ENCODE results near the gene MYCL. TPM values are rescaled to one million over a fixed set of nuclear protein-coding genes. Genes with fewer than 3 reads are reported as not detected.

The MYCL gene
- total RNA-seq, 1 experiment from 2014 or later = 0.78 TPM

GRCh38 chr1:39854314-39854713 is 47.4 kb downstream of the MYCL start:
- BruUV-seq (replicated peaks) = no TSS peak

GRCh38 chr1:39852876-39853275 is 48.8 kb downstream of the MYCL start:
- no peak overlapping the region for H3K27ac Mint-ChIP-seq (ENCODE audit: unreplicated experiment)
- H3K9me3 Mint-ChIP-seq (ENCODE audit: low read depth, unreplicated experiment) = no peaks in the 10 kb centered on the region
- intact Hi-C loops (cut with micrococcal nuclease; ENCODE audit: unreplicated experiment) = no loop called here
- BruUV-seq (replicated peaks) = no TSS peak
- TF ChIP-seq CTCF (IDR thresholded peaks at IDR 0.05; ENCODE audit: unreplicated experiment) = no peak
- H3K36me3 Mint-ChIP-seq (ENCODE audit: insufficient read depth, unreplicated experiment) = peaks cover 4% of the 10 kb centered on the region
- peaks cover 8% of the 10 kb centered on the region for H3K4me1 Mint-ChIP-seq (ENCODE audit: low read depth, unreplicated experiment)
- DNase-seq = no peak
- CTCF ChIA-PET = no interaction called here
- no peaks in the 10 kb centered on the region for H3K27me3 Mint-ChIP-seq (ENCODE audit: unreplicated experiment)
- H3K4me3 Mint-ChIP-seq (ENCODE audit: low read depth, unreplicated experiment) = no peak overlapping the region

More at GRCh38 chr1:39854314-39854713, 47.4 kb downstream of the MYCL start:
- Mint-ChIP-seq H3K27me3 (ENCODE audit: unreplicated experiment) (no peaks in the 10 kb centered on the region), H3K36me3 (ENCODE audit: insufficient read depth, unreplicated experiment) (peaks cover 4% of the 10 kb centered on the region), H3K4me1 (ENCODE audit: low read depth, unreplicated experiment) (peaks cover 8% of the 10 kb centered on the region), H3K27ac (ENCODE audit: unreplicated experiment) (no peak overlapping the region), H3K4me3 (ENCODE audit: low read depth, unreplicated experiment) (no peak overlapping the region), H3K9me3 (ENCODE audit: low read depth, unreplicated experiment) (no peaks in the 10 kb centered on the region)
- CTCF ChIA-PET = no interaction called here
- no peak for DNase-seq
- intact Hi-C loops (cut with micrococcal nuclease; ENCODE audit: unreplicated experiment) = no loop called here
- no peak for TF ChIP-seq CTCF (IDR thresholded peaks at IDR 0.05; ENCODE audit: unreplicated experiment)

GRCh38 chr1:39852214-39852791 is 49.4 kb downstream of the MYCL start:
- Mint-ChIP-seq H3K36me3 (ENCODE audit: insufficient read depth, unreplicated experiment) (peaks cover 4% of the 10 kb centered on the region), H3K9me3 (ENCODE audit: low read depth, unreplicated experiment) (no peaks in the 10 kb centered on the region), H3K4me3 (ENCODE audit: low read depth, unreplicated experiment) (no peak overlapping the region), H3K27ac (ENCODE audit: unreplicated experiment) (no peak overlapping the region), H3K27me3 (ENCODE audit: unreplicated experiment) (no peaks in the 10 kb centered on the region), H3K4me1 (ENCODE audit: low read depth, unreplicated experiment) (peaks cover 8% of the 10 kb centered on the region)
- CTCF ChIA-PET = interaction anchor here (0.7 kb wide), 2 partner anchors 7 to 186 kb away, joined by 4 to 6 read pairs; no protein-coding TSS in a partner anchor
- no peak for DNase-seq
- BruUV-seq (replicated peaks) = no TSS peak
- no peak for TF ChIP-seq CTCF (IDR thresholded peaks at IDR 0.05; ENCODE audit: unreplicated experiment)
- intact Hi-C loops (cut with micrococcal nuclease; ENCODE audit: unreplicated experiment) = no loop called here

- TF ChIP-seq CTCF (IDR thresholded peaks at IDR 0.05; ENCODE audit: unreplicated experiment) = no peak
- H3K4me1 Mint-ChIP-seq (ENCODE audit: low read depth, unreplicated experiment) = peaks cover 17% of the 10 kb centered on the region
- no peak overlapping the region for H3K27ac Mint-ChIP-seq (ENCODE audit: unreplicated experiment)
- no peak for DNase-seq
- no peaks in the 10 kb centered on the region for H3K27me3 Mint-ChIP-seq (ENCODE audit: unreplicated experiment)
- no peaks in the 10 kb centered on the region for H3K9me3 Mint-ChIP-seq (ENCODE audit: low read depth, unreplicated experiment)
- no TSS peak for BruUV-seq (replicated peaks)
- CTCF ChIA-PET = interaction anchor here (0.5 kb wide), 1 partner anchor 69 kb away, joined by 3 read pairs; no protein-coding TSS in a partner anchor
- intact Hi-C loops (cut with micrococcal nuclease; ENCODE audit: unreplicated experiment) = no loop called here
- H3K36me3 Mint-ChIP-seq (ENCODE audit: insufficient read depth, unreplicated experiment) = peaks cover 8% of the 10 kb centered on the region
- no peak overlapping the region for H3K4me3 Mint-ChIP-seq (ENCODE audit: low read depth, unreplicated experiment)
These were observed 51.0 kb downstream of the MYCL start for GRCh38 chr1:39850606-39851216.

All from Calu3 (cell line).